Measurements from ENCODE around the gene TWNK.

DNA sequence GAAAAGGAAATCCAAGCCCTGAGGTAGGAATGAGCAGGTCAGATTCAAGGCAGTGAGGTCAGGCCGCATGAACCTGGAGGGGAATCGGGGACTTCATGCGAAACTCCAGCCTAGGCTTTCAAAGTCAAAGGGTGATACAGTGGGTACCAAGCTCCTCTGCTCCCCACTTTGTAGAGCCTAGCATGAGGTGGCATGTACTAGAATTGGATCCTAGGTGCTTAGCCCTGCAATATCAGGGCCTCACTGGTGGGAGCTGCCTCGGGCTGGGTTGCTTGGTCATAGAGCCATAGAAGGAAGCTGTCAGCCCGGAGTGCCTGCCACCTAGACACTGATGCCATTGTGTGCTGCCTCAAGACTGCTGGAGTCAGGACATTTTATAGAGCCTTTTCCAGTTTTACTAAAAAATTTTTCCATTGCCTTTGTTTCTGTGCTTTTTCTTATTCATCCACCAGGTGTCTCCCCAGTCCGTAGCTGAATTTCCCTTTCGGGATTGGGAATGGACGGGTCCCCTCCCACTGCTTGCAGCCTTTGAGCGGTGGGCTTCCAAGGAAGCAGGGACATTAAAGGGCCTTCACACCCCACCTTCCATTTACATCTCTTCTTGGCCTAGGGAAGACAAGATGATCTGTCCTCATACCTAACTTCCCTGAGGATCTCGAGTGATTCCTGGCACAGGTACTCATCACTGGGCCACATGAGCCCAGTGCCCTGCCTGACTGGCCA lies 6.8 kb downstream of the TWNK start:
- TF ChIP-seq POLR2A (IDR thresholded peaks at IDR 0.05): no peak
- TF ChIP-seq, protein P1, sequence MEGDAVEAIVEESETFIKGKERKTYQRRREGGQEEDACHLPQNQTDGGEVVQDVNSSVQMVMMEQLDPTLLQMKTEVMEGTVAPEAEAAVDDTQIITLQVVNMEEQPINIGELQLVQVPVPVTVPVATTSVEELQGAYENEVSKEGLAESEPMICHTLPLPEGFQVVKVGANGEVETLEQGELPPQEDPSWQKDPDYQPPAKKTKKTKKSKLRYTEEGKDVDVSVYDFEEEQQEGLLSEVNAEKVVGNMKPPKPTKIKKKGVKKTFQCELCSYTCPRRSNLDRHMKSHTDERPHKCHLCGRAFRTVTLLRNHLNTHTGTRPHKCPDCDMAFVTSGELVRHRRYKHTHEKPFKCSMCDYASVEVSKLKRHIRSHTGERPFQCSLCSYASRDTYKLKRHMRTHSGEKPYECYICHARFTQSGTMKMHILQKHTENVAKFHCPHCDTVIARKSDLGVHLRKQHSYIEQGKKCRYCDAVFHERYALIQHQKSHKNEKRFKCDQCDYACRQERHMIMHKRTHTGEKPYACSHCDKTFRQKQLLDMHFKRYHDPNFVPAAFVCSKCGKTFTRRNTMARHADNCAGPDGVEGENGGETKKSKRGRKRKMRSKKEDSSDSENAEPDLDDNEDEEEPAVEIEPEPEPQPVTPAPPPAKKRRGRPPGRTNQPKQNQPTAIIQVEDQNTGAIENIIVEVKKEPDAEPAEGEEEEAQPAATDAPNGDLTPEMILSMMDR (IDR thresholded peaks at IDR 0.05): peak; percentile 22 to 86 (median 60)
